ENCODE data around the gene ADAMTS19. TPM values are rescaled to one million over a fixed set of nuclear protein-coding genes. Genes with fewer than 3 reads are reported as not detected.

The ADAMTS19 gene
- total RNA-seq, 1 donor from 2014 or later = 0.08 TPM

- no peak for DNase-seq (ENCODE audit: extremely low spot score, unreplicated experiment)
- Mint-ChIP-seq H3K4me3 (ENCODE audit: unreplicated experiment) (no peak within 1 kb of the TSS), H3K27ac (ENCODE audit: unreplicated experiment) (no peak within 1 kb of the TSS), H3K4me1 (ENCODE audit: unreplicated experiment) (no peaks in the 10 kb centered on the region), H3K27me3 (ENCODE audit: unreplicated experiment) (no peaks in the 10 kb centered on the region), H3K36me3 (ENCODE audit: unreplicated experiment) (no peaks in the 10 kb centered on the region), H3K9me3 (ENCODE audit: unreplicated experiment) (no peaks in the 10 kb centered on the region)
- no peak for TF ChIP-seq CTCF (IDR thresholded peaks at IDR 0.05)
Observed at GRCh38 chr5:129747572-129748407, 287.7 kb downstream of the ADAMTS19 start, which contains the start of gene MINAR2. MINAR2 (plus strand) TSS chr5:129748094; CDS start chr5:129748191, 97 bp downstream.

GRCh38 chr5:129748913-129749880 lies 289.1 kb downstream of the ADAMTS19 start:
- Mint-ChIP-seq H3K9me3 (ENCODE audit: unreplicated experiment) (no peaks in the 10 kb centered on the region), H3K36me3 (ENCODE audit: unreplicated experiment) (no peaks in the 10 kb centered on the region), H3K27me3 (ENCODE audit: unreplicated experiment) (no peaks in the 10 kb centered on the region), H3K4me3 (ENCODE audit: unreplicated experiment) (no peak overlapping the region), H3K27ac (ENCODE audit: unreplicated experiment) (no peak overlapping the region), H3K4me1 (ENCODE audit: unreplicated experiment) (no peaks in the 10 kb centered on the region)
- DNase-seq (ENCODE audit: extremely low spot score, unreplicated experiment) = no peak
- no peak for TF ChIP-seq CTCF (IDR thresholded peaks at IDR 0.05)

- H3K4me1 Mint-ChIP-seq (ENCODE audit: unreplicated experiment) = no peaks in the 10 kb centered on the region
- H3K27ac Mint-ChIP-seq (ENCODE audit: unreplicated experiment) = no peak overlapping the region
- H3K9me3 Mint-ChIP-seq (ENCODE audit: unreplicated experiment) = no peaks in the 10 kb centered on the region
- DNase-seq (ENCODE audit: extremely low spot score, unreplicated experiment) = no peak
- H3K36me3 Mint-ChIP-seq (ENCODE audit: unreplicated experiment) = no peaks in the 10 kb centered on the region
- no peak for TF ChIP-seq CTCF (IDR thresholded peaks at IDR 0.05)
- H3K27me3 Mint-ChIP-seq (ENCODE audit: unreplicated experiment) = no peaks in the 10 kb centered on the region
- no peak overlapping the region for H3K4me3 Mint-ChIP-seq (ENCODE audit: unreplicated experiment)
Observed at GRCh38 chr5:129760636-129761325, 300.7 kb downstream of the ADAMTS19 start.

- Mint-ChIP-seq H3K27ac (ENCODE audit: unreplicated experiment) (no peak overlapping the region), H3K4me3 (ENCODE audit: unreplicated experiment) (no peak overlapping the region), H3K36me3 (ENCODE audit: unreplicated experiment) (no peaks in the 10 kb centered on the region), H3K27me3 (ENCODE audit: unreplicated experiment) (peaks cover 3% of the 10 kb centered on the region), H3K9me3 (ENCODE audit: unreplicated experiment) (no peaks in the 10 kb centered on the region), H3K4me1 (ENCODE audit: unreplicated experiment) (peaks cover 2% of the 10 kb centered on the region)
- TF ChIP-seq CTCF (IDR thresholded peaks at IDR 0.05) = no peak
- DNase-seq (ENCODE audit: extremely low spot score, unreplicated experiment) = no peak
Observed at GRCh38 chr5:129763651-129764050, 303.6 kb downstream of the ADAMTS19 start.
